Esophagus muscularis mucosa (tissue), 3 donors: ENCODE data around the gene ATP2B2.

Source experiments
- EP300 ChIP-seq: sonication (generic); formaldehyde crosslinking; IDR thresholded peaks from one replicate; pipeline ENCODE4 v1.6.1; 2017; ENCODE audit warnings: antibody characterized with exemption
- POLR2AphosphoS5 ChIP-seq, 2 donors: sonication (generic); formaldehyde crosslinking; IDR thresholded peaks; one replicate each; pipeline ENCODE4 v1.6.1; 2017; ENCODE audit warnings: antibody characterized with exemption in 2 of 2

DNA sequence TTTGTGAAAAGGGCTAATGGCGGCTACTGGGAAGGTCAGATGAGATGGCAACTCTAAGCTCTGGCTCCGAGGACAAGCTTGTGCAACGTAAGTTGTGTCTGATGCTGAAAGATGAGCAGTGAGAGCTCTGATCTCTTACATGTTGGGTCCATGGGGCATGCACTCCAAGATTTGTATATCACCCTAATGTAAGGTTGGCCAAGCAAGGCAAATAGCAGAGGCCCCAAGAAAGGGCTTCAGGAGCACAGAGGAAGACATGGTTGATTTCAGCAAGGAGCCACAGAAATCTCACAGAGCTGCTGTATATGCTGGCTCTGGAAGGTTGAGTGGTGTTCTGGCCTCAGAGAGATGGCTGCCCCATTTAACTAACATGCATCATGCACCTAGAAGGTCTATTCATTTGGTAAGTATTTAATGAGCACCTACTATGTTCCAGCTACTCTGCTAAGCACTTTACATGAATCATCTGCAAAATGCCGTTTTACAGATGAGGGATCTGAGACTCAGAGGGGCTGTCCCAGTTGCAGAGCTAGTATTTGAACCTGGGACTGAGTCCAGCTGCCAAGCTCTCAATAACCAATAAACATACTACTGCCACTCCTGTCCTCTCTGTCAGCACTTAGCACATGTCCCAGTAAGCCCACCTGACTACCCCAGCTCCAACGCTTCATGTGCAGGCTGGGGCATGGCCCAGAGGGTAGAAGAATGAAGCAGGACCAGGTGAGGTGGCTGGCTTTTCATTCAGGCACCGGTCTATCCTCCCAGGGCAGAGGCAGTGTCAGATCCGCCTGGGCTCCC lies 27.8 kb upstream of the ATP2B2 start:
- TF ChIP-seq POLR2AphosphoS5 (IDR thresholded peaks at IDR 0.05) (no peak), EP300 (no peak)
